Heart left ventricle (tissue), 13 donors: ENCODE results near the gene ZNF664.

Experiments used
- CTCF ChIP-seq, 12 donors: fragments of 200-600 bp; sonication (generic) in 4 of 12; IDR thresholded peaks; one replicate each; pipeline versions ENCODE4 v1.5.0 to v1.8.0; 2018 to 2022; ENCODE audit warnings: antibody characterized with exemption in 12 of 12, mild to moderate bottlenecking in 5 of 12
- POLR2A ChIP-seq, 2 donors: fragments of 450-650 bp; IDR thresholded peaks; one replicate each; pipeline ENCODE4 v1.6.1; 2017; ENCODE audit warnings: antibody characterized with exemption in 2 of 2, mild to moderate bottlenecking in 2 of 2, moderate library complexity in 2 of 2
- donor health status: ischemic (EF 13 %, LVEDD 7.1; RV severe dilation, severe dysfunction).
- donor health status: DM: no; HTN: yes; CAD: no.
- donor health status: DM: no; HTN: no; CAD: no.
- donor health status: ischemic (EF 25% LVEDD 6.9; RV normal size, moderate dysfunction).
- donor health status: ischemic (EF 25% LVEDD 5.7; RV mildly dilated, moderate dysfunction).
- donor health status: ischemic (EF 35%, LVEDD 5.7; RV mildly dilated, moderate dysfunction).
- donor health status: nonischemic (EF 11% LVEDD 7.7; RV severe dilation, severe dysfunction).
- donor health status: DM: yes; HTN: yes; CAD: no.
- donor health status: PGD.
- donor health status: ischemic (EF 29% LVEDD 5.4; RV normal size, mild dysfunction).
- donor health status: nonischemic (EF 23%, LVEDD 6.1; RV moderate dilation, normal function).

GRCh38 chr12:123934016-123934620, 38.9 kb upstream of the ZNF664 start:
- TF ChIP-seq CTCF (IDR thresholded peaks at IDR 0.05) (no peak), POLR2A (IDR thresholded peaks at IDR 0.05) (no peak)
